Neural cell (in vitro differentiated cells): ENCODE measurements around the gene HIVEP1. TPM values are rescaled to one million over a fixed set of nuclear protein-coding genes. Genes with fewer than 3 reads are reported as not detected.

ENCODE experiments used
- H2AFZ ChIP-seq: fragments of 200-600, 300-800 bp; sonication (generic), shearing (Covaris generic); 2 replicates; pipeline ENCODE4 v1.6.0; 2014; ENCODE audit warnings: low read depth, mild to moderate bottlenecking, antibody characterized with exemption, low read length, moderate library complexity
- H3F3A ChIP-seq: fragments of 200-600 bp; shearing (Covaris generic); 2 replicates; pipeline ENCODE4 v1.6.1; 2016; ENCODE audit warnings: mild to moderate bottlenecking, moderate library complexity, mixed read lengths, antibody characterized with exemption, low read length; ENCODE audit not compliant: insufficient read depth, poor library complexity, severe bottlenecking
- H3K27ac ChIP-seq: fragments of 200-600, 300-800 bp; sonication (generic), shearing (Covaris generic); 2 replicates; pipeline ENCODE4 v1.5.1; 2014; ENCODE audit warnings: mild to moderate bottlenecking, low read length, moderate library complexity
- H3K27me3 ChIP-seq: fragments of 300-800, 200-600 bp; sonication (generic), shearing (Covaris generic); 2 replicates; pipeline ENCODE4 v1.6.0; 2014; ENCODE audit warnings: mild to moderate bottlenecking, low read depth, low read length, moderate library complexity; ENCODE audit not compliant: insufficient read depth
- H3K36me3 ChIP-seq: fragments of 300-800, 200-600 bp; sonication (generic), shearing (Covaris generic); 2 replicates; pipeline ENCODE4 v1.5.1; 2014; ENCODE audit warnings: mild to moderate bottlenecking, antibody characterized with exemption, low read length, moderate library complexity; ENCODE audit not compliant: insufficient read depth
- H3K4me2 ChIP-seq: fragments of 300-800, 200-600 bp; sonication (generic), shearing (Covaris generic); 2 replicates; pipeline ENCODE4 v1.6.0; 2014; ENCODE audit warnings: mild to moderate bottlenecking, low read length
- H3K4me3 ChIP-seq: fragments of 300-800, 200-600 bp; sonication (generic), shearing (Covaris generic); 2 replicates; pipeline ENCODE4 v1.5.1; 2014; ENCODE audit warnings: mild to moderate bottlenecking, low read length, moderate library complexity
- H3K79me2 ChIP-seq: fragments of 200-600 bp; shearing (Covaris generic); replicated peaks from 2 replicates; pipeline ENCODE4 v1.6.0; 2014; ENCODE audit warnings: mild to moderate bottlenecking, low read length, moderate library complexity; ENCODE audit not compliant: insufficient read depth
- H3K9ac ChIP-seq: fragments of 300-800, 200-600 bp; sonication (generic), shearing (Covaris generic); 2 replicates; pipeline ENCODE4 v1.6.1; 2016; ENCODE audit warnings: mild to moderate bottlenecking, low read length, mixed read lengths
- H3K9me2 ChIP-seq: fragments of 200-600 bp; shearing (Covaris generic); 2 replicates; pipeline ENCODE4 v1.6.1; 2016; ENCODE audit warnings: mild to moderate bottlenecking, low read length, mixed read lengths; ENCODE audit not compliant: insufficient read depth
- H3K9me3 ChIP-seq: fragments of 200-600, 300-800 bp; sonication (generic), shearing (Covaris generic); 2 replicates; pipeline ENCODE4 v1.6.1; 2016; ENCODE audit warnings: mild to moderate bottlenecking, mixed run types, low read length, moderate library complexity, mixed read lengths
- H4K20me1 ChIP-seq: fragments of 200-600 bp; shearing (Covaris generic); 2 replicates; pipeline ENCODE4 v1.6.1; 2016; ENCODE audit warnings: mild to moderate bottlenecking, mixed run types; ENCODE audit not compliant: insufficient read depth
- EP300 ChIP-seq: fragments of 450-650 bp; conservative IDR thresholded peaks from 2 replicates; pipeline ENCODE4 v1.6.1; 2014; ENCODE audit warnings: antibody characterized with exemption, mild to moderate bottlenecking, moderate library complexity; ENCODE audit not compliant: poor library complexity, severe bottlenecking
- EZH2 ChIP-seq: fragments of 200-600, 300-800 bp; shearing (Covaris generic), sonication (generic); IDR thresholded peaks from 2 replicates; pipeline ENCODE4 v1.6.1; 2014; ENCODE audit warnings: antibody characterized with exemption, low read length, borderline replicate concordance, mild to moderate bottlenecking; ENCODE audit not compliant: insufficient read depth, poor library complexity, severe bottlenecking
- MXI1 ChIP-seq: fragments of 450-650 bp; conservative IDR thresholded peaks from 2 replicates; pipeline ENCODE4 v1.6.1; 2014; ENCODE audit warnings: antibody characterized with exemption, mild to moderate bottlenecking; ENCODE audit not compliant: poor library complexity, severe bottlenecking
- POLR2AphosphoS5 ChIP-seq: IDR thresholded peaks from 2 replicates; pipeline ENCODE4 v1.6.1; 2012
- RAD21 ChIP-seq: fragments of 450-650 bp; conservative IDR thresholded peaks from 2 replicates; pipeline ENCODE4 v1.6.1; 2014; ENCODE audit warnings: antibody characterized with exemption, mild to moderate bottlenecking, moderate library complexity
- SMC3 ChIP-seq: fragments of 450-650 bp; conservative IDR thresholded peaks from 2 replicates; pipeline ENCODE4 v1.6.1; 2014; ENCODE audit warnings: antibody characterized with exemption, mild to moderate bottlenecking, moderate library complexity; ENCODE audit not compliant: poor library complexity
- TAF1 ChIP-seq: IDR thresholded peaks from 2 replicates; pipeline ENCODE4 v1.6.1; 2012; ENCODE audit warnings: low read depth
- polyA plus RNA-seq: library from polyadenylated mRNA; depleted of rRNA; stranded (reverse); fragments of >200 nt; gene quantifications from 2 replicates; pipeline ENCODE4 v1.2.3, GENCODE V29; 2014
- TF ChIP-seq, protein P1 (sequence below): fragments of 450-650 bp; IDR thresholded peaks from 2 replicates; pipeline ENCODE4 v1.5.1; 2014; ENCODE audit warnings: antibody characterized with exemption, mild to moderate bottlenecking, moderate library complexity; ENCODE audit not compliant: poor library complexity, severe bottlenecking
- TF ChIP-seq, protein P2 (sequence below): IDR thresholded peaks from 2 replicates; pipeline ENCODE4 v1.6.1; 2012; ENCODE audit warnings: borderline replicate concordance

HIVEP1 gene
- polyA plus RNA-seq, 1 donor from 2014 or later: 3.6 TPM

DNA sequence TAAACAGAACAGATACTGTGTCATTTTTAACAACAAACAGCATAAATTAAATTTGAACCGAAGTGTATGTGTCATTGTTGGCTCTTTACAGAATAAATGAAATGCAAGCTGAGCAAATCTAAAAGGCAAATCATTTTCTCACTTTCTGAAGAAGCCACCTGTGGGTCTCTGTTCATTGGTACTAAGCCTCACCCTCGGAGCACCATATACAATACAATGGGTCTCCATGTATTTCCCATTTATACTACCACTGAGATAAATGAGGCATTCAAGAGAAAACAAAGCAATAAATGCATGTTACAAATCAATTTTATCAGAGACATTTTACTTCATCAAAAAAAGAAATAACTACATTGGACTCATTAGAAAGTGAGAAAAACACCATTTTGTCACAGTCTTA, 38.9 kb upstream of the HIVEP1 start:
- H3K27me3 ChIP-seq: no peaks in the 10 kb centered on the region
- H3K9me3 ChIP-seq: no peaks in the 10 kb centered on the region
- H3K9me2 ChIP-seq: no peaks in the 10 kb centered on the region
- TF ChIP-seq EP300 (no peak), TAF1 (no peak), EZH2 (no peak), MXI1 (no peak), POLR2AphosphoS5 (no peak), SMC3 (no peak), RAD21 (no peak)
- TF ChIP-seq, protein P1, sequence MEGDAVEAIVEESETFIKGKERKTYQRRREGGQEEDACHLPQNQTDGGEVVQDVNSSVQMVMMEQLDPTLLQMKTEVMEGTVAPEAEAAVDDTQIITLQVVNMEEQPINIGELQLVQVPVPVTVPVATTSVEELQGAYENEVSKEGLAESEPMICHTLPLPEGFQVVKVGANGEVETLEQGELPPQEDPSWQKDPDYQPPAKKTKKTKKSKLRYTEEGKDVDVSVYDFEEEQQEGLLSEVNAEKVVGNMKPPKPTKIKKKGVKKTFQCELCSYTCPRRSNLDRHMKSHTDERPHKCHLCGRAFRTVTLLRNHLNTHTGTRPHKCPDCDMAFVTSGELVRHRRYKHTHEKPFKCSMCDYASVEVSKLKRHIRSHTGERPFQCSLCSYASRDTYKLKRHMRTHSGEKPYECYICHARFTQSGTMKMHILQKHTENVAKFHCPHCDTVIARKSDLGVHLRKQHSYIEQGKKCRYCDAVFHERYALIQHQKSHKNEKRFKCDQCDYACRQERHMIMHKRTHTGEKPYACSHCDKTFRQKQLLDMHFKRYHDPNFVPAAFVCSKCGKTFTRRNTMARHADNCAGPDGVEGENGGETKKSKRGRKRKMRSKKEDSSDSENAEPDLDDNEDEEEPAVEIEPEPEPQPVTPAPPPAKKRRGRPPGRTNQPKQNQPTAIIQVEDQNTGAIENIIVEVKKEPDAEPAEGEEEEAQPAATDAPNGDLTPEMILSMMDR: no peak
- TF ChIP-seq, protein P2, sequence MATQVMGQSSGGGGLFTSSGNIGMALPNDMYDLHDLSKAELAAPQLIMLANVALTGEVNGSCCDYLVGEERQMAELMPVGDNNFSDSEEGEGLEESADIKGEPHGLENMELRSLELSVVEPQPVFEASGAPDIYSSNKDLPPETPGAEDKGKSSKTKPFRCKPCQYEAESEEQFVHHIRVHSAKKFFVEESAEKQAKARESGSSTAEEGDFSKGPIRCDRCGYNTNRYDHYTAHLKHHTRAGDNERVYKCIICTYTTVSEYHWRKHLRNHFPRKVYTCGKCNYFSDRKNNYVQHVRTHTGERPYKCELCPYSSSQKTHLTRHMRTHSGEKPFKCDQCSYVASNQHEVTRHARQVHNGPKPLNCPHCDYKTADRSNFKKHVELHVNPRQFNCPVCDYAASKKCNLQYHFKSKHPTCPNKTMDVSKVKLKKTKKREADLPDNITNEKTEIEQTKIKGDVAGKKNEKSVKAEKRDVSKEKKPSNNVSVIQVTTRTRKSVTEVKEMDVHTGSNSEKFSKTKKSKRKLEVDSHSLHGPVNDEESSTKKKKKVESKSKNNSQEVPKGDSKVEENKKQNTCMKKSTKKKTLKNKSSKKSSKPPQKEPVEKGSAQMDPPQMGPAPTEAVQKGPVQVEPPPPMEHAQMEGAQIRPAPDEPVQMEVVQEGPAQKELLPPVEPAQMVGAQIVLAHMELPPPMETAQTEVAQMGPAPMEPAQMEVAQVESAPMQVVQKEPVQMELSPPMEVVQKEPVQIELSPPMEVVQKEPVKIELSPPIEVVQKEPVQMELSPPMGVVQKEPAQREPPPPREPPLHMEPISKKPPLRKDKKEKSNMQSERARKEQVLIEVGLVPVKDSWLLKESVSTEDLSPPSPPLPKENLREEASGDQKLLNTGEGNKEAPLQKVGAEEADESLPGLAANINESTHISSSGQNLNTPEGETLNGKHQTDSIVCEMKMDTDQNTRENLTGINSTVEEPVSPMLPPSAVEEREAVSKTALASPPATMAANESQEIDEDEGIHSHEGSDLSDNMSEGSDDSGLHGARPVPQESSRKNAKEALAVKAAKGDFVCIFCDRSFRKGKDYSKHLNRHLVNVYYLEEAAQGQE: no peak
- no peak overlapping the region for H3K9ac ChIP-seq
- no peaks in the 10 kb centered on the region for H3K36me3 ChIP-seq
- no peak overlapping the region for H3K4me2 ChIP-seq
- H3K27ac ChIP-seq: no peak overlapping the region
- H3F3A ChIP-seq: no peaks in the 10 kb centered on the region
- no peaks in the 10 kb centered on the region for H4K20me1 ChIP-seq
- no peaks in the 10 kb centered on the region for H3K79me2 ChIP-seq
- H2AFZ ChIP-seq: no peak overlapping the region
- H3K4me3 ChIP-seq: no peak overlapping the region

DNA sequence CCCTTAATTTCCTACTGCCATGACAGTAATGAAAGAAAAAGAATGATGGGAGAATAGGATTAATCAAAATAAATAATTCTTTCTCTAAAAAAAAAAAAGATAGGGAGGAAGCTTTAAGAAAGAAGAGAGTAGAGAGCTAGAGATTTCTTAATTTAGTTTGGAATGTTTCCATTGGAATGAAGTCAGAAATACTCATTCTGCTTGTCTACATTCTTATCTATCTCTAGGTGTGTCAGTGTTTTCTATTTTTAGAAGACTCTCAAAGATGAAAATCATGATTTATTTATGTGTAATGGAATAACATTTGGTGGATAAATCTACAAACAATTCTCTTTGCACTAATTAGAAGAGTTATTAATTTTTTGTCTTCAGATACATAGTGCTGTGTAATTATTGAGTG, 38.0 kb upstream of the HIVEP1 start:
- Histone ChIP-seq H3F3A (no peaks in the 10 kb centered on the region), H3K4me3 (no peak overlapping the region), H3K27me3 (no peaks in the 10 kb centered on the region), H3K9me3 (no peaks in the 10 kb centered on the region), H4K20me1 (no peaks in the 10 kb centered on the region), H3K36me3 (no peaks in the 10 kb centered on the region), H3K9ac (no peak overlapping the region), H3K27ac (no peak overlapping the region), H2AFZ (no peak overlapping the region), H3K79me2 (no peaks in the 10 kb centered on the region), H3K4me2 (no peak overlapping the region), H3K9me2 (no peaks in the 10 kb centered on the region)
- no peak for TF ChIP-seq TAF1
- TF ChIP-seq POLR2AphosphoS5: no peak
- TF ChIP-seq RAD21: no peak

DNA sequence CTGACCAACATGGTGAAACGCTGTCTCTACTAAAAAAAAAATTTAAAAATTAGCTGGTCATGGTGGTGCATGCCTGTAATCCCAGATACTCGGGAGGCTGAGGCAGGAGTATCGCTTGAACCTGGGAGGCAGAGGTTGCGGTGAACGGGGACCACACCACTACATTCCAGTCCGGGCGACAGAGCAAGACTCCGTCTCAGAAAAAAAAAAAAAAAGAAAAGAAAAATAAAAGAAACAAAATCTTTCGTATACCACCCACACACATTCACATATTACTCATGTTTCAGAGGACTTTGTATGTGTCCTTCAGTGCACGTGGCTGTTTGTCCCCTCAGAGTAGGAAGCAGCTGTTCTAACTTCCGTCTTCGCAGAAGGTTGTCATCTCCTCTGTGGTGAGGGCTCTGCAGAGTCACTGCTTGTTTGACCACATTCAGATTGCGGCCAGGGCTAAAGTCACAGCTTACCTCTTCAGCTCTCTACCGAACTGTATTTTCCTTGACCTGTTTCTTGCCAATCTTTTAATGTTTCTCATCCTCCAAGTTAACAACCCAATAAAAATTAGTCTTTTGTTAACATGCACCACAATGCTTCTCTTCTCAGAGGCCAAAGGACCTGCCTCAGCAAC, 36.6 kb upstream of the HIVEP1 start:
- Histone ChIP-seq H3K27ac (no peak overlapping the region), H3K4me3 (no peak overlapping the region), H3K4me2 (no peak overlapping the region), H3K79me2 (no peaks in the 10 kb centered on the region), H3K9me3 (no peaks in the 10 kb centered on the region), H3K9ac (no peak overlapping the region), H3K9me2 (no peaks in the 10 kb centered on the region), H3K36me3 (no peaks in the 10 kb centered on the region), H3K27me3 (no peaks in the 10 kb centered on the region), H3F3A (no peaks in the 10 kb centered on the region), H2AFZ (no peak overlapping the region), H4K20me1 (no peaks in the 10 kb centered on the region)
- TF ChIP-seq POLR2AphosphoS5: no peak
- no peak for TF ChIP-seq RAD21
- no peak for TF ChIP-seq EZH2
- TF ChIP-seq, protein P2: no peak
- TF ChIP-seq SMC3: no peak
- TF ChIP-seq, protein P1: no peak
- TF ChIP-seq MXI1: no peak
- TF ChIP-seq EP300: no peak
- TF ChIP-seq TAF1: no peak
